ENCODE measurements around the gene MRPL34. TPM values are rescaled to one million over a fixed set of nuclear protein-coding genes. Genes with fewer than 3 reads are reported as not detected.

Gene MRPL34
- 10 to 100 TPM; 58.1 to 62.2 TPM for total RNA-seq
- 51.9 TPM for polyA plus RNA-seq (2013, experiment 1 of 2)
- polyA plus RNA-seq (2013, experiment 2 of 2): 48.7 TPM
- long read RNA-seq, experiment 1, transcript MRPL34-201 (2 exons, 968 nt): major isoform, 33 of 38 reads
- long read RNA-seq, experiment 1, partial matches to known transcripts: 0 of 38 reads
- long read RNA-seq, experiment 1, other reads (novel, unspliced or antisense): 4 of 38 reads
- long read RNA-seq, experiment 2, transcript MRPL34-203 (3 exons, 863 nt): minor isoform, 5 of 29 reads
- long read RNA-seq, experiment 2, transcript MRPL34-201 (2 exons, 968 nt): major isoform, 24 of 29 reads
- long read RNA-seq, experiment 2, partial matches to known transcripts: 0 of 29 reads
- long read RNA-seq, experiment 2, other reads (novel, unspliced or antisense): 0 of 29 reads
- long read RNA-seq, experiment 3, transcript MRPL34-201 (2 exons, 968 nt): major isoform, 30 of 36 reads
- long read RNA-seq, experiment 3, partial matches to known transcripts: 0 of 36 reads
- long read RNA-seq, experiment 3, other reads (novel, unspliced or antisense): 3 of 36 reads
- long read RNA-seq, experiment 4, transcript MRPL34-203 (3 exons, 863 nt): minor isoform, 5 of 41 reads
- long read RNA-seq, experiment 4, transcript MRPL34-201 (2 exons, 968 nt): major isoform, 27 of 41 reads
- long read RNA-seq, experiment 4, partial matches to known transcripts: 0 of 41 reads
- long read RNA-seq, experiment 4, other reads (novel, unspliced or antisense): 9 of 41 reads

GRCh38 chr19:17305517-17306284 lies at the start of gene MRPL34:
TSS of gene MRPL34 (plus strand) at chr19:17305872. CDS start at chr19:17305893, 21 bp downstream.
- H3K27ac Mint-ChIP-seq: peak within 1 kb of the TSS; percentile 95
- Histone ChIP-seq H3K27ac (ENCODE audit: low read depth, low read length) (peak within 1 kb of the TSS; percentile 73), H3K4me1 (ENCODE audit: control insufficient read depth, insufficient read depth, low read length) (peaks cover 5% of the 10 kb centered on the region), H3K9me3 (ENCODE audit: control insufficient read depth, low read length) (no peaks in the 10 kb centered on the region), H3K27me3 (ENCODE audit: control insufficient read depth, insufficient read depth, low read length, poor library complexity, severe bottlenecking) (no peaks in the 10 kb centered on the region), H3K9ac (ENCODE audit: extremely low read depth, low read length, poor library complexity, severe bottlenecking) (peak within 1 kb of the TSS; percentile 70), H3K36me3 (ENCODE audit: control insufficient read depth, insufficient read depth, low read length) (no peaks in the 10 kb centered on the region), H3K4me3 (ENCODE audit: low read length) (peak within 1 kb of the TSS; percentile 93)
- H3K36me3 Mint-ChIP-seq (ENCODE audit: low read depth): peaks cover 2% of the 10 kb centered on the region
- peak; percentile 84 for TF ChIP-seq CTCF (conservative IDR thresholded peaks at IDR 0.05)
- peak within 1 kb of the TSS; percentile 77 for H3K4me3 Mint-ChIP-seq
- peaks cover 24% of the 10 kb centered on the region for H3K4me1 Mint-ChIP-seq
- DNase-seq: peak; percentile 100
- 0% methylated on average over 33 to 55 of the region's 55 CpGs for WGBS, 2 experiments (ENCODE audit: insufficient coverage in 1 of 2, insufficient read length in 1 of 2)
- H3K9me3 Mint-ChIP-seq: no peaks in the 10 kb centered on the region
- no peaks in the 10 kb centered on the region for H3K27me3 Mint-ChIP-seq (ENCODE audit: insufficient read depth)

GRCh38 chr19:17256130-17256529 lies 49.5 kb upstream of the MRPL34 start:
- DNase-seq: no peak
- 87 to 97% methylated on average over 3 of the region's 3 CpGs for WGBS, 2 experiments (ENCODE audit: insufficient coverage in 1 of 2, insufficient read length in 1 of 2)
- Histone ChIP-seq H3K27ac (ENCODE audit: low read depth, low read length) (no peak overlapping the region), H3K4me1 (ENCODE audit: control insufficient read depth, insufficient read depth, low read length) (no peaks in the 10 kb centered on the region), H3K36me3 (ENCODE audit: control insufficient read depth, insufficient read depth, low read length) (no peaks in the 10 kb centered on the region), H3K4me3 (ENCODE audit: low read length) (no peak overlapping the region), H3K9me3 (ENCODE audit: control insufficient read depth, low read length) (no peaks in the 10 kb centered on the region), H3K27me3 (ENCODE audit: control insufficient read depth, insufficient read depth, low read length, poor library complexity, severe bottlenecking) (no peaks in the 10 kb centered on the region), H3K9ac (ENCODE audit: extremely low read depth, low read length, poor library complexity, severe bottlenecking) (no peak overlapping the region)
- no peaks in the 10 kb centered on the region for H3K9me3 Mint-ChIP-seq
- H3K4me3 Mint-ChIP-seq: no peak overlapping the region
- H3K36me3 Mint-ChIP-seq (ENCODE audit: low read depth): peaks cover 6% of the 10 kb centered on the region
- TF ChIP-seq CTCF (conservative IDR thresholded peaks at IDR 0.05): no peak
- no peaks in the 10 kb centered on the region for H3K4me1 Mint-ChIP-seq
- no peak overlapping the region for H3K27ac Mint-ChIP-seq
- H3K27me3 Mint-ChIP-seq (ENCODE audit: insufficient read depth): no peaks in the 10 kb centered on the region

- Mint-ChIP-seq H3K27me3 (ENCODE audit: insufficient read depth) (no peaks in the 10 kb centered on the region), H3K36me3 (ENCODE audit: low read depth) (peaks cover 6% of the 10 kb centered on the region), H3K4me3 (no peak overlapping the region), H3K4me1 (no peaks in the 10 kb centered on the region), H3K27ac (no peak overlapping the region), H3K9me3 (no peaks in the 10 kb centered on the region)
- Histone ChIP-seq H3K27me3 (ENCODE audit: control insufficient read depth, insufficient read depth, low read length, poor library complexity, severe bottlenecking) (no peaks in the 10 kb centered on the region), H3K36me3 (ENCODE audit: control insufficient read depth, insufficient read depth, low read length) (no peaks in the 10 kb centered on the region), H3K4me1 (ENCODE audit: control insufficient read depth, insufficient read depth, low read length) (no peaks in the 10 kb centered on the region), H3K9me3 (ENCODE audit: control insufficient read depth, low read length) (no peaks in the 10 kb centered on the region), H3K4me3 (ENCODE audit: low read length) (no peak overlapping the region), H3K9ac (ENCODE audit: extremely low read depth, low read length, poor library complexity, severe bottlenecking) (no peak overlapping the region), H3K27ac (ENCODE audit: low read depth, low read length) (no peak overlapping the region)
- WGBS, 2 experiments (ENCODE audit: insufficient coverage in 1 of 2, insufficient read length in 1 of 2): 95 to 100% methylated on average over 4 to 9 of the region's 9 CpGs
- DNase-seq: no peak
- no peak for TF ChIP-seq CTCF (conservative IDR thresholded peaks at IDR 0.05)
Observed at GRCh38 chr19:17259118-17259780, 46.4 kb upstream of the MRPL34 start.

All from endodermal cell (in vitro differentiated cells).